Loucy (cell line): ENCODE measurements around the gene GOLGA8B.
"Not testable (repeated sequence)": the region's sequence is repeated elsewhere in the genome, so short reads cannot be mapped to it uniquely, and the experiment has no call there.

Experiments
- H2AFZ ChIP-seq: fragments of 200-600 bp; sonication (generic); 2 replicates; pipeline ENCODE4 v1.6.0; 2016; ENCODE audit warnings: antibody characterized with exemption, mild to moderate bottlenecking, low read length, moderate library complexity
- H3F3A ChIP-seq: fragments of 200-600 bp; 2 replicates; pipeline ENCODE4 v1.6.0; 2016; ENCODE audit warnings: antibody characterized with exemption, low read depth, mild to moderate bottlenecking
- H3K27me3 ChIP-seq: fragments of 200-600 bp; sonication (generic); 2 replicates; pipeline ENCODE4 v1.6.1; 2014; ENCODE audit warnings: low read length, mild to moderate bottlenecking; ENCODE audit not compliant: insufficient read depth, poor library complexity, severe bottlenecking
- H3K36me3 ChIP-seq: fragments of 200-600 bp; sonication (generic); 2 replicates; pipeline ENCODE4 v1.6.1; 2016; ENCODE audit warnings: low read length; ENCODE audit not compliant: insufficient read depth
- H3K4me1 ChIP-seq: fragments of 200-600 bp; sonication (generic); 2 replicates; pipeline ENCODE4 v1.5.1; 2014; ENCODE audit warnings: low read length, mild to moderate bottlenecking; ENCODE audit not compliant: insufficient read depth, poor library complexity, severe bottlenecking
- H3K4me2 ChIP-seq: fragments of 200-600 bp; sonication (generic); 2 replicates; pipeline ENCODE4 v1.6.0; 2014; ENCODE audit warnings: antibody characterized with exemption, low read length, low read depth, mild to moderate bottlenecking; ENCODE audit not compliant: poor library complexity, severe bottlenecking
- H3K4me3 ChIP-seq: fragments of 200-600 bp; sonication (generic); 2 replicates; pipeline ENCODE4 v1.5.1; 2014; ENCODE audit warnings: low read length, mild to moderate bottlenecking, mixed read lengths; ENCODE audit not compliant: poor library complexity, severe bottlenecking
- H3K79me2 ChIP-seq: fragments of 200-600 bp; sonication (generic); 2 replicates; pipeline ENCODE4 v1.6.1; 2014; ENCODE audit warnings: low read length; ENCODE audit not compliant: insufficient read depth
- H3K9ac ChIP-seq: fragments of 200-600 bp; sonication (generic); 2 replicates; pipeline ENCODE4 v1.6.0; 2014; ENCODE audit warnings: mild to moderate bottlenecking, low read depth, low read length, moderate library complexity; ENCODE audit not compliant: poor library complexity, severe bottlenecking
- H3K9me2 ChIP-seq: fragments of 200-600 bp; sonication (generic); replicated peaks from 2 replicates; pipeline ENCODE4 v1.6.1; 2016; ENCODE audit warnings: low read depth, low read length, mixed read lengths
- H3K9me3 ChIP-seq: fragments of 200-600 bp; sonication (generic); 2 replicates; pipeline ENCODE4 v1.6.1; 2014; ENCODE audit warnings: mild to moderate bottlenecking, antibody characterized with exemption, low read length, low read depth; ENCODE audit not compliant: insufficient read depth
- H4K20me1 ChIP-seq: fragments of 200-600 bp; sonication (generic); 2 replicates; pipeline ENCODE4 v1.6.0; 2014; ENCODE audit warnings: antibody characterized with exemption, low read length, mild to moderate bottlenecking; ENCODE audit not compliant: insufficient read depth, poor library complexity, severe bottlenecking
- CTCF ChIP-seq: fragments of 200-600 bp; sonication (generic); conservative IDR thresholded peaks from 2 replicates; pipeline ENCODE4 v1.5.1; 2014; ENCODE audit warnings: mild to moderate bottlenecking, antibody characterized with exemption, low read length
- EZH2phosphoT487 ChIP-seq: fragments of 200-600 bp; IDR thresholded peaks from 2 replicates; pipeline ENCODE4 v1.6.1; 2018; ENCODE audit warnings: antibody characterized with exemption, mild to moderate bottlenecking, moderate library complexity, borderline replicate concordance

GOLGA8B gene

GRCh38 chr15:34582461-34583371, 735 bp downstream of the GOLGA8B start:
- H4K20me1 ChIP-seq = peaks cover 4% of the 10 kb centered on the region
- H3K4me2 ChIP-seq = peak overlapping the region; percentile 64
- H3K4me1 ChIP-seq = peaks cover 4% of the 10 kb centered on the region
- H3K9me2 ChIP-seq = no peaks in the 10 kb centered on the region
- no peaks in the 10 kb centered on the region for H3F3A ChIP-seq
- 0 out of 2 replicates have a peak overlapping the region, but pooled peaks have one; percentile 21 for H2AFZ ChIP-seq
- peaks cover 24% of the 10 kb centered on the region for H3K79me2 ChIP-seq
- no peaks in the 10 kb centered on the region for H3K36me3 ChIP-seq
- H3K27me3 ChIP-seq = no peaks in the 10 kb centered on the region
- TF ChIP-seq CTCF (no peak), EZH2phosphoT487 (no peak)
- H3K9me3 ChIP-seq = no peaks in the 10 kb centered on the region
- H3K9ac ChIP-seq = peak overlapping the region; percentile 72
- peak overlapping the region; percentile 81 for H3K4me3 ChIP-seq

- not testable (repeated sequence) for H3K9me2 ChIP-seq, H3K27me3 ChIP-seq, H3K36me3 ChIP-seq, H2AFZ ChIP-seq, H3K9me3 ChIP-seq, H3F3A ChIP-seq, H4K20me1 ChIP-seq, H3K4me1 ChIP-seq
- Histone ChIP-seq H3K4me3 (peak overlapping the region; percentile 81), H3K4me2 (peak overlapping the region; percentile 64), H3K9ac (peak overlapping the region; percentile 72), H3K79me2 (peaks cover 24% of the 10 kb centered on the region)
Observed at GRCh38 chr15:34581687-34582460, 1.6 kb downstream of the GOLGA8B start.

GRCh38 chr15:34581043-34581365, 2.4 kb downstream of the GOLGA8B start:
- peak overlapping the region; percentile 64 for H3K4me2 ChIP-seq
- no peaks in the 10 kb centered on the region for H3K9me2 ChIP-seq
- no peaks in the 10 kb centered on the region for H3K9me3 ChIP-seq
- TF ChIP-seq EZH2phosphoT487 (no peak), CTCF (no peak)
- no peaks in the 10 kb centered on the region for H3K36me3 ChIP-seq
- H2AFZ ChIP-seq = no peak overlapping the region
- peaks cover 7% of the 10 kb centered on the region for H4K20me1 ChIP-seq
- H3F3A ChIP-seq = no peaks in the 10 kb centered on the region
- H3K79me2 ChIP-seq = peaks cover 29% of the 10 kb centered on the region
- no peak overlapping the region for H3K9ac ChIP-seq
- no peaks in the 10 kb centered on the region for H3K27me3 ChIP-seq
- H3K4me1 ChIP-seq = peaks cover 4% of the 10 kb centered on the region
- H3K4me3 ChIP-seq = no peak overlapping the region

- not testable (repeated sequence) for H4K20me1 ChIP-seq, H3K9me2 ChIP-seq, H3K4me3 ChIP-seq, H2AFZ ChIP-seq, H3K9ac ChIP-seq, H3K4me1 ChIP-seq, H3K36me3 ChIP-seq, H3K9me3 ChIP-seq, H3K4me2 ChIP-seq, H3K27me3 ChIP-seq, H3F3A ChIP-seq
- H3K79me2 ChIP-seq = peaks cover 29% of the 10 kb centered on the region
Observed at GRCh38 chr15:34580251-34581042, 3.0 kb downstream of the GOLGA8B start.
